Upper lobe of left lung (tissue), 6 donors: ENCODE measurements around the gene GSKIP. TPM values are rescaled to one million over a fixed set of nuclear protein-coding genes. Genes with fewer than 3 reads are reported as not detected.
A peak's percentile ranks its signal among the peaks of the same experiment; 100 is the strongest.

Source experiments
- ATAC-seq, 2 donors: fragments of 200-7000 bp; cut with Tn5 transposase; one replicate each; pipeline ENCODE4 v1.9.1; 2022; ENCODE audit warnings: mild to moderate bottlenecking in 2 of 2, moderate library complexity in 2 of 2; ENCODE audit not compliant: low FRiP score in 2 of 2
- DNase-seq, 2 donors: peaks; one replicate each; pipeline ENCODE4 v3.0.0-alpha.2; 2019 to 2020
- H3K27ac ChIP-seq, 4 donors: fragments of 200-600 bp; sonication (generic); one replicate each; pipeline ENCODE4 v1.5.1; 2016 to 2019
- H3K27me3 ChIP-seq, 4 donors: fragments of 200-600 bp; sonication (generic); one replicate each; pipeline ENCODE4 v1.5.1; 2017 to 2019
- H3K36me3 ChIP-seq, 4 donors: fragments of 200-600 bp; sonication (generic); one replicate each; pipeline ENCODE4 v1.5.1; 2016 to 2019
- H3K4me1 ChIP-seq, 4 donors: fragments of 200-600 bp; sonication (generic); one replicate each; pipeline ENCODE4 v1.5.1; 2018 to 2019
- H3K4me3 ChIP-seq, 4 donors: fragments of 200-600 bp; sonication (generic); one replicate each; pipeline ENCODE4 v1.5.1; 2017 to 2019; ENCODE audit warnings: mild to moderate bottlenecking in 2 of 4, moderate library complexity in 1 of 4
- H3K9me3 ChIP-seq, 4 donors: fragments of 200-600 bp; sonication (generic); one replicate each; pipeline ENCODE4 v1.5.1; 2018 to 2019
- EP300 ChIP-seq, 4 donors: sonication (generic); formaldehyde crosslinking; IDR thresholded peaks; one replicate each; pipeline ENCODE4 v1.5.1; 2017; ENCODE audit warnings: antibody characterized with exemption in 4 of 4, control low read depth in 2 of 4
- POLR2A ChIP-seq, 4 donors: fragments of 450-650 bp; IDR thresholded peaks; one replicate each; pipeline ENCODE4 v1.5.1; 2016 to 2017; ENCODE audit warnings: antibody characterized with exemption in 4 of 4, mild to moderate bottlenecking in 2 of 4
- POLR2AphosphoS5 ChIP-seq, 2 donors: sonication (generic); formaldehyde crosslinking; IDR thresholded peaks; one replicate each; pipeline ENCODE4 v1.5.1; 2017; ENCODE audit warnings: antibody characterized with exemption in 2 of 2
- WGBS, 2 donors: methylation state at CpG; one replicate each; pipeline ENCODE4 v1.1.5; 2017 to 2018; 5-methylcytosine and 5-hydroxymethylcytosine counted together
- total RNA-seq, 6 donors: library from RNA; depleted of rRNA in 4 of 6; stranded (reverse); fragments of >200 nt in 4 of 6; gene quantifications; one replicate each; pipeline versions ENCODE4 v1.1.0 to v1.2.1, GENCODE V29; 2016 to 2021
- TF ChIP-seq, protein P1 (sequence below), 6 experiments: fragments of 450-650 bp in 4 of 6; fragments of 200-600 bp in 2 of 6; sonication (generic) in 2 of 6; IDR thresholded peaks; one replicate each; pipeline ENCODE4 v1.5.1; 2016 to 2019; ENCODE audit warnings: antibody characterized with exemption in 6 of 6
- donor health status: DM: no; HTN: no; CAD: no; lungs with moderate emphysema.
- donor health status: DM: no; HTN: yes; CAD: no; lungs with severe emphysema.

Gene GSKIP
- total RNA-seq, 6 donors from 2014 or later, result 5.4 to 19.6 (median 14.3) TPM

DNA sequence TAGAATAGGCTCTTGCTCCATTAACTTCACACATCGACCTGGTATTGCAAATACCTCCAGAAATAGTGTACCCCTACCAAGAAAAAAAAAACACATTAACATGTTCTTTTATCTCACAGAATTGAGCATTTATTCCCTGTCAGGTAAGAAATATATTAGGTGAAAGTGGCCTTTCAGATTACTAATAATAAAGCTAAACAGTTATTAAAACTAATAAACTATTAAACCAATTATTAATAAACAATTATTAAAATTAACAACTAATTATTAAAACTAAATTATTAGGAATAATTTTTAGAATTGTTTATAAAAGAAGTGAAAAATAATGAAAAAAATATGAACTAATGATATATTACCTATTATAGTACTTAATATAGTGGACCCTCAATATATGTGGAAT is 21.4 kb downstream of the GSKIP start:
- ATAC-seq (no peak), DNase-seq (no peak)
- H3K36me3 ChIP-seq, result peaks cover 0 to 43% (median 4%) of the 10 kb centered on the region in 4 donors
- TF ChIP-seq POLR2A (IDR thresholded peaks at IDR 0.05) (no peak), POLR2AphosphoS5 (IDR thresholded peaks at IDR 0.05) (no peak), EP300 (IDR thresholded peaks at IDR 0.05) (no peak)
- TF ChIP-seq, protein P1, sequence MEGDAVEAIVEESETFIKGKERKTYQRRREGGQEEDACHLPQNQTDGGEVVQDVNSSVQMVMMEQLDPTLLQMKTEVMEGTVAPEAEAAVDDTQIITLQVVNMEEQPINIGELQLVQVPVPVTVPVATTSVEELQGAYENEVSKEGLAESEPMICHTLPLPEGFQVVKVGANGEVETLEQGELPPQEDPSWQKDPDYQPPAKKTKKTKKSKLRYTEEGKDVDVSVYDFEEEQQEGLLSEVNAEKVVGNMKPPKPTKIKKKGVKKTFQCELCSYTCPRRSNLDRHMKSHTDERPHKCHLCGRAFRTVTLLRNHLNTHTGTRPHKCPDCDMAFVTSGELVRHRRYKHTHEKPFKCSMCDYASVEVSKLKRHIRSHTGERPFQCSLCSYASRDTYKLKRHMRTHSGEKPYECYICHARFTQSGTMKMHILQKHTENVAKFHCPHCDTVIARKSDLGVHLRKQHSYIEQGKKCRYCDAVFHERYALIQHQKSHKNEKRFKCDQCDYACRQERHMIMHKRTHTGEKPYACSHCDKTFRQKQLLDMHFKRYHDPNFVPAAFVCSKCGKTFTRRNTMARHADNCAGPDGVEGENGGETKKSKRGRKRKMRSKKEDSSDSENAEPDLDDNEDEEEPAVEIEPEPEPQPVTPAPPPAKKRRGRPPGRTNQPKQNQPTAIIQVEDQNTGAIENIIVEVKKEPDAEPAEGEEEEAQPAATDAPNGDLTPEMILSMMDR (IDR thresholded peaks at IDR 0.05), result no peak
- H3K27ac ChIP-seq, result no peak overlapping the region
- H3K9me3 ChIP-seq, result no peaks in the 10 kb centered on the region
- WGBS, 2 donors, result 92 to 94% methylated on average over 1 of the region's 1 CpG
- no peaks in the 10 kb centered on the region for H3K27me3 ChIP-seq
- no peaks in the 10 kb centered on the region for H3K4me1 ChIP-seq
- no peak overlapping the region for H3K4me3 ChIP-seq

DNA sequence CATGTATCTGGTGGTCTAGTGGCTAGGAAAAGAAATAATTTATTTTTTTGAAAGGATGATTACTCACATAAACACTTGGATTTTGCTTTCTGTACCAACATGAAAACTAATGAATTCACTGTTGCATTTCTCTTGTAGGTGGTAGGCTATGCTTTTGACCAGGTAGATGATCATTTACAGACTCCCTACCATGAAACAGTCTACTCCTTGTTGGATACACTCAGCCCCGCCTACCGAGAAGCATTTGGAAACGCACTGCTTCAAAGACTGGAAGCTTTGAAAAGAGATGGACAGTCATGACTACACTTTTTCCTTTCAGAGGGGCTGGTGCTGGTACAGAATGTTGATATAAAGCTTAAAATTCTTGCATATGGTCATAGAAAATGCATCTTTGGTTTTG is 22.1 kb downstream of the GSKIP start:
- Histone ChIP-seq H3K9me3 (no peaks in the 10 kb centered on the region), H3K36me3 (peaks cover 0 to 43% (median 4%) of the 10 kb centered on the region in 4 donors), H3K27ac (no peak overlapping the region), H3K4me3 (no peak overlapping the region), H3K27me3 (no peaks in the 10 kb centered on the region), H3K4me1 (peaks cover 0 to under 1% (median 0%) of the 10 kb centered on the region in 4 donors)
- TF ChIP-seq EP300 (IDR thresholded peaks at IDR 0.05) (no peak), POLR2AphosphoS5 (IDR thresholded peaks at IDR 0.05) (no peak), POLR2A (IDR thresholded peaks at IDR 0.05) (no peak)
- TF ChIP-seq, protein P1 (IDR thresholded peaks at IDR 0.05), result no peak
- 94 to 100% methylated on average over 3 of the region's 3 CpGs for WGBS, 2 donors
- DNase-seq, result no peak
- no peak for ATAC-seq

DNA sequence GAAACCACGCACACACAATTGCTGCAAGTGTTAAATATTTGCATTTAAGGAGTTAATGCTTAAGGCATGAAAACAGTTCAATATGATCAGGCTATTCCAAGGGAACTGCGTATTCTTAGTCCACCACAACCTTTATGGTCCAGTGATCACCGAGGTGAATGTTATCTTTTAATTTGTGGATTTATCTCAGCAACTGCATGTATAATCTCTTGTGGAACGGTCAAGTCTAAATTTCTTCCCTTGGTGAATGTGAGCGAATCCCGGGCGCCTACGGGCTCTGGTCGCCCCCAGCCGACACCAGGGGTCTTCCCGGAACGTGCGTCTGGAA is 27.6 kb downstream of the GSKIP start:
- Histone ChIP-seq H3K27ac (peak overlapping the region in 3 of 4 donors; percentile 39 to 54 (median 42)), H3K4me3 (peak overlapping the region; percentile 55 to 87 (median 69)), H3K27me3 (no peaks in the 10 kb centered on the region), H3K9me3 (no peaks in the 10 kb centered on the region), H3K4me1 (peaks cover 11 to 17% (median 13%) of the 10 kb centered on the region in 4 donors), H3K36me3 (peaks cover 0 to 10% (median 0%) of the 10 kb centered on the region in 4 donors)
- no peak for ATAC-seq
- no peak for DNase-seq
- WGBS, 2 donors, result 5 to 20% methylated on average over 3 to 13 of the region's 13 CpGs
- TF ChIP-seq, protein P1 (IDR thresholded peaks at IDR 0.05), result no peak
- TF ChIP-seq POLR2A (IDR thresholded peaks at IDR 0.05) (no peak), EP300 (IDR thresholded peaks at IDR 0.05) (no peak), POLR2AphosphoS5 (IDR thresholded peaks at IDR 0.05) (no peak)

DNA sequence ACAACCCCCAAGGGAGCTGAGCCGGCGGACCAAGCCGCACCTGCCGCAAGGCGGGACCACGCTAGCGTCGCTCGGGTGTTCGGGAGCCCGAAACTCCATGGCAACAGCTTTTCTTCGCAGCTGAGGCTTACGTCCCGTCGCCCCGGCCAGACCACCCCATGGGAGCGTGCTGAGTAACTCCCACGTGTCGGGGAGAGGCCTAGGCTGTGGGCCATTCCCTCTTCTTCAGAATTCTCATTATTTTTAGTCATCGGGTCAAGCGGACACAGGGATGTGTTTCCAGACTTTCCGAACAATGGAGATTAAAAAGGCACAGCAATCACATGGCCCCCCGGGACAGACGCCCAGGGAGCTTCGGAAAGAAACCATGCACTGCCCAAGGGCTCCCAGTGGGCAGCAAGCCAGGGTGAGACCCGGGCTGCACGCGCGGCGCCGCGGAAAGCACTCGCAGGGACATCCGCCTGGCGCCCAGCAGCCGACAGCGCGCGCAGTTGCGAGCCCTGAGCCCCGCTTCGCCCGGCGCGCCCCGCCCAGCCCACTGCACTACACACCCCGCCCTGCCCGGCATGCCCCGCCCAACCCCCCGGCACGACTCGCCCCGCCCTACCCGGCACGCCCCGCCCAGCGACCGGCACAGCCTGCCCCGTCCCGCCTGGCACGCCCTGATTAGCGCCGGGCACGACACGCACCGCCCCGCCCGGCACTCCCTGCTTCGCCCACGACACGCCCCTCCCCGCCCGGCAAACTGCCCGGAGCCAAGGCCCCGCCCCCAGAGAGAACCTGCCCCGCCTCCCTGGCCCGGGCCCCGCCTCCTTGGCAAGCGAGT is 28.2 kb downstream of the GSKIP start:
- 0 to 1% methylated on average over 2 to 34 of the region's 79 CpGs for WGBS, 2 donors
- peaks cover 11 to 17% (median 13%) of the 10 kb centered on the region in 4 donors for H3K4me1 ChIP-seq
- TF ChIP-seq, protein P1 (IDR thresholded peaks at IDR 0.05), result peak in 3 of 6 experiments; percentile 7 to 36 (median 25)
- TF ChIP-seq POLR2AphosphoS5 (IDR thresholded peaks at IDR 0.05), result peak in 1 of 2 donors; percentile 3
- no peak for TF ChIP-seq POLR2A (IDR thresholded peaks at IDR 0.05)
- no peaks in the 10 kb centered on the region for H3K9me3 ChIP-seq
- ATAC-seq (peak; percentile 99 to 100), DNase-seq (peak; percentile 99 to 100)
- no peaks in the 10 kb centered on the region for H3K27me3 ChIP-seq
- peak overlapping the region in 3 of 4 donors; percentile 54 to 73 (median 67) for H3K27ac ChIP-seq
- H3K36me3 ChIP-seq, result peaks cover 0 to 4% (median 0%) of the 10 kb centered on the region in 4 donors
- peak overlapping the region; percentile 55 to 87 (median 78) for H3K4me3 ChIP-seq
